ENCODE measurements around the gene GAREM1. TPM values are rescaled to one million over a fixed set of nuclear protein-coding genes. Genes with fewer than 3 reads are reported as not detected.

The GAREM1 gene
- total and polyA plus RNA-seq, 7 donors = 2.3 to 10.3 (median 7.2) TPM

GRCh38 chr18:32257084-32257785, 213.4 kb downstream of the GAREM1 start:
- H3K36me3 ChIP-seq (ENCODE audit: insufficient read depth in 1 of 2, low read depth in 1 of 2) = no peaks in the 10 kb centered on the region
- DNase-seq = no peak
- intact Hi-C loops (cut with DNase I) = no loop called here
- no peaks in the 10 kb centered on the region for H3K9me3 ChIP-seq
- no peak for ATAC-seq
- H3K27me3 ChIP-seq (ENCODE audit: insufficient read depth in 3 of 3, low read length in 2 of 3) = no peaks in the 10 kb centered on the region
- TF ChIP-seq, protein P1, sequence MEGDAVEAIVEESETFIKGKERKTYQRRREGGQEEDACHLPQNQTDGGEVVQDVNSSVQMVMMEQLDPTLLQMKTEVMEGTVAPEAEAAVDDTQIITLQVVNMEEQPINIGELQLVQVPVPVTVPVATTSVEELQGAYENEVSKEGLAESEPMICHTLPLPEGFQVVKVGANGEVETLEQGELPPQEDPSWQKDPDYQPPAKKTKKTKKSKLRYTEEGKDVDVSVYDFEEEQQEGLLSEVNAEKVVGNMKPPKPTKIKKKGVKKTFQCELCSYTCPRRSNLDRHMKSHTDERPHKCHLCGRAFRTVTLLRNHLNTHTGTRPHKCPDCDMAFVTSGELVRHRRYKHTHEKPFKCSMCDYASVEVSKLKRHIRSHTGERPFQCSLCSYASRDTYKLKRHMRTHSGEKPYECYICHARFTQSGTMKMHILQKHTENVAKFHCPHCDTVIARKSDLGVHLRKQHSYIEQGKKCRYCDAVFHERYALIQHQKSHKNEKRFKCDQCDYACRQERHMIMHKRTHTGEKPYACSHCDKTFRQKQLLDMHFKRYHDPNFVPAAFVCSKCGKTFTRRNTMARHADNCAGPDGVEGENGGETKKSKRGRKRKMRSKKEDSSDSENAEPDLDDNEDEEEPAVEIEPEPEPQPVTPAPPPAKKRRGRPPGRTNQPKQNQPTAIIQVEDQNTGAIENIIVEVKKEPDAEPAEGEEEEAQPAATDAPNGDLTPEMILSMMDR (IDR thresholded peaks at IDR 0.05) = no peak
- H3K4me1 ChIP-seq = no peaks in the 10 kb centered on the region
- H3K27ac ChIP-seq = no peak overlapping the region
- H3K4me3 ChIP-seq = no peak overlapping the region
- 79 to 80% (median 80%) methylated on average over 5 of the region's 5 CpGs for WGBS, 3 donors

DNA sequence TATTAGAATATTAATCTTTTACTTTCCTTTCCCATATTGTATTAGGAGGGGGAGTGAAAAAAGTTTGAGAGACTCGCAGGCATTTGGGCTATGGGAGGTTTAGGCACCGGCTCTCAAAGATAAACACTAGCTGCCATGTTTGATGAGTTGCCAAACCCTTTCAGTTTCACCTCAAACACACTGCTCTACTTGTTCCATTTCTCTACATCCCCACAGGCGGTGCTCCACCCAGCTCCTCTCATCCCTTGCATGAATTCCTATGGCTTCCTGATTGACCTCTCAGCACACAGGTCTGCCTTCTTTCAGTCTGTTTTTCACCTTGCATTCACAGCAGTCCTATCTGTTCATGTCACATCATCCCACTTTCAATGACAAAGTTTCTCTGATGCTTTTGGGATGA, 215.1 kb downstream of the GAREM1 start:
- TF ChIP-seq, protein P1 (IDR thresholded peaks at IDR 0.05) = no peak
- intact Hi-C loops (cut with DNase I) = no loop called here
- ATAC-seq (no peak), DNase-seq (no peak)
- Histone ChIP-seq H3K27me3 (ENCODE audit: insufficient read depth in 3 of 3, low read length in 2 of 3) (no peaks in the 10 kb centered on the region), H3K4me3 (no peak overlapping the region), H3K4me1 (no peaks in the 10 kb centered on the region), H3K36me3 (ENCODE audit: insufficient read depth in 1 of 2, low read depth in 1 of 2) (no peaks in the 10 kb centered on the region), H3K27ac (no peak overlapping the region), H3K9me3 (no peaks in the 10 kb centered on the region)
- WGBS, 3 donors = 83 to 93% (median 93%) methylated on average over 3 of the region's 3 CpGs

- H3K36me3 ChIP-seq (ENCODE audit: insufficient read depth in 1 of 2, low read depth in 1 of 2) = no peaks in the 10 kb centered on the region
- 77 to 79% (median 79%) methylated on average over 8 of the region's 8 CpGs for WGBS, 3 donors
- TF ChIP-seq, protein P1 (IDR thresholded peaks at IDR 0.05) = no peak
Measured at GRCh38 chr18:32252141-32252860, 218.4 kb downstream of the GAREM1 start.

DNA sequence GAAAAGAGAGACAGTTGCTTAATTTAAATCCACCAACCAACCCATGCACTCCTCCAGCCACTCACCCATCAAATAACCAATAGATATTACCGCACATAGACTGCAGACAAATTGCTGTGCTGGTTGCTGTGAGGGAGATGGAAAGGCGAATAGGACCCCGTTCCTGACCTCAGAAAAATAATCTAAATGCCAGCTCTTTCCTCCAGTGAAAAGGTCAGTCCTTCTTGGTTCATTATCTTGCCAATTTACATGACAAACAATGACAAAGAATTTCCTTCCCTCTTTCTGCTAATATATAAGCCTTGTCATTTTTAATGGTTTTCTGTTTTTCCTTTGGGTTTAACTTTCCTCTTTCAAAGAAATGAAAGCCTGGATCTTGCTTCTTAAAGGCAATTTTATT, 219.2 kb downstream of the GAREM1 start:
- no peak overlapping the region for H3K4me3 ChIP-seq
- 79 to 88% (median 82%) methylated on average over 3 of the region's 3 CpGs for WGBS, 3 donors
- ATAC-seq (no peak), DNase-seq (no peak)
- H3K9me3 ChIP-seq = no peaks in the 10 kb centered on the region
- TF ChIP-seq, protein P1 (IDR thresholded peaks at IDR 0.05) = no peak
- no peaks in the 10 kb centered on the region for H3K4me1 ChIP-seq
- H3K27ac ChIP-seq = no peak overlapping the region
- H3K36me3 ChIP-seq (ENCODE audit: insufficient read depth in 1 of 2, low read depth in 1 of 2) = no peaks in the 10 kb centered on the region
- H3K27me3 ChIP-seq (ENCODE audit: insufficient read depth in 3 of 3, low read length in 2 of 3) = no peaks in the 10 kb centered on the region
- intact Hi-C loops (cut with DNase I) = no loop called here

More at GRCh38 chr18:32252141-32252860, 218.4 kb downstream of the GAREM1 start:
- Histone ChIP-seq H3K27ac (no peak overlapping the region), H3K9me3 (no peaks in the 10 kb centered on the region), H3K4me1 (no peaks in the 10 kb centered on the region), H3K27me3 (ENCODE audit: insufficient read depth in 3 of 3, low read length in 2 of 3) (no peaks in the 10 kb centered on the region), H3K4me3 (no peak overlapping the region)
- DNase-seq = no peak
- no peak for ATAC-seq
- intact Hi-C loops (cut with DNase I) = no loop called here

Data from psoas muscle (tissue), 8 donors.